HEK293 (cell line): ENCODE data around the gene LRP5.

ENCODE experiments used
- CTCF ChIA-PET: fragments of 350-600 bp; formaldehyde crosslinking; extraction: SDS; loops from one replicate; lab custom pipeline; 2021; ENCODE audit warnings: antibody characterized with exemption; lab: Yijun Ruan, JAX
- POLR2A ChIA-PET: fragments of 300-600 bp; formaldehyde crosslinking; extraction: SDS; loops from one replicate; lab custom pipeline; 2020; ENCODE audit warnings: antibody characterized with exemption, inconsistent platforms; lab: Yijun Ruan, JAX
- H3K27ac ChIP-seq: fragments of 200-500 bp; sonication (Bioruptor generic); 2 replicates; pipeline ENCODE4 v1.5.1; 2014; ENCODE audit warnings: low read depth, low read length, control low read depth, inconsistent platforms; ENCODE audit errors: extremely low read depth
- H3K36me3 ChIP-seq, 2 experiments: fragments of 200-500 bp in 1 of 2; sonication (Bioruptor generic) in 1 of 2; 1 replicate in 1 of 2; 2 replicates in 1 of 2; pipeline ENCODE4 v1.5.1; 2014 to 2017; ENCODE audit warnings: inconsistent platforms in 2 of 2, low read length in 2 of 2; ENCODE audit not compliant: control insufficient read depth in 2 of 2, insufficient read depth in 1 of 2
- H3K4me1 ChIP-seq: fragments of 200-500 bp; sonication (Bioruptor generic); 2 replicates; pipeline ENCODE4 v1.5.1; 2014; ENCODE audit warnings: mild to moderate bottlenecking, low read length, inconsistent platforms; ENCODE audit not compliant: control insufficient read depth, insufficient read depth
- H3K4me3 ChIP-seq: 2 replicates; pipeline ENCODE4 v1.5.1; 2011; ENCODE audit warnings: low read depth, mild to moderate bottlenecking, control low read depth, low read length, moderate library complexity
- H3K9me3 ChIP-seq: fragments of 200-500 bp; sonication (Bioruptor generic); 2 replicates; pipeline ENCODE4 v1.5.1; 2014; ENCODE audit warnings: low read depth, low read length, inconsistent platforms; ENCODE audit not compliant: control insufficient read depth, insufficient read depth
- KLF1 ChIP-seq: fragments of 450-650 bp; formaldehyde crosslinking; IDR thresholded peaks from 2 replicates; pipeline ENCODE4 v1.5.1; 2016; ENCODE audit warnings: missing biosample characterization, missing genetic modification characterization
- ZBTB10 ChIP-seq: fragments of 450-650 bp; formaldehyde crosslinking; IDR thresholded peaks from 2 replicates; pipeline ENCODE4 v1.5.1; 2016; ENCODE audit warnings: missing biosample characterization, missing genetic modification characterization
- ZBTB11 ChIP-seq: fragments of 450-650 bp; formaldehyde crosslinking; conservative IDR thresholded peaks from 2 replicates; pipeline ENCODE4 v1.5.1; 2016; ENCODE audit warnings: low read depth, missing biosample characterization, missing genetic modification characterization
- ZNF324 ChIP-seq: fragments of 450-650 bp; formaldehyde crosslinking; IDR thresholded peaks from 2 replicates; pipeline ENCODE4 v1.5.1; 2016; ENCODE audit warnings: missing biosample characterization, missing genetic modification characterization
- ZNF501 ChIP-seq: fragments of 450-650 bp; formaldehyde crosslinking; IDR thresholded peaks from 2 replicates; pipeline ENCODE4 v1.5.1; 2016; ENCODE audit warnings: missing biosample characterization, missing genetic modification characterization
- ZNF530 ChIP-seq: fragments of 450-650 bp; formaldehyde crosslinking; IDR thresholded peaks from 2 replicates; pipeline ENCODE4 v1.5.1; 2016; ENCODE audit warnings: low read depth, missing biosample characterization, missing genetic modification characterization
- ZNF555 ChIP-seq: fragments of 450-650 bp; formaldehyde crosslinking; conservative IDR thresholded peaks from 2 replicates; pipeline ENCODE4 v1.5.1; 2017; ENCODE audit warnings: missing biosample characterization, mild to moderate bottlenecking, missing genetic modification characterization, inconsistent platforms
- ZNF621 ChIP-seq: fragments of 450-650 bp; formaldehyde crosslinking; IDR thresholded peaks from 2 replicates; pipeline ENCODE4 v1.5.1; 2017; ENCODE audit warnings: missing biosample characterization, missing genetic modification characterization
- ZNF623 ChIP-seq: fragments of 450-650 bp; formaldehyde crosslinking; IDR thresholded peaks from 2 replicates; pipeline ENCODE4 v1.5.1; 2016; ENCODE audit warnings: missing biosample characterization, missing genetic modification characterization
- ZSCAN23 ChIP-seq: fragments of 450-650 bp; formaldehyde crosslinking; IDR thresholded peaks from 2 replicates; pipeline ENCODE4 v1.5.1; 2016; ENCODE audit warnings: missing biosample characterization, missing genetic modification characterization
- TF ChIP-seq, protein P1 (sequence below): fragments of 450-650 bp; formaldehyde crosslinking; optimal IDR thresholded peaks from 2 replicates; pipeline ENCODE3; 2016; ENCODE audit warnings: missing biosample characterization, mild to moderate bottlenecking, missing genetic modification characterization
- TF ChIP-seq, protein P2 (sequence below): fragments of 450-650 bp; formaldehyde crosslinking; conservative IDR thresholded peaks from 2 replicates; pipeline ENCODE4 v1.5.1; 2016; ENCODE audit warnings: low read depth, missing biosample characterization, missing genetic modification characterization
- TF ChIP-seq, protein P3 (sequence below): fragments of 450-650 bp; formaldehyde crosslinking; IDR thresholded peaks from 2 replicates; pipeline ENCODE4 v1.5.1; 2016; ENCODE audit warnings: missing biosample characterization, missing genetic modification characterization

Gene LRP5

DNA sequence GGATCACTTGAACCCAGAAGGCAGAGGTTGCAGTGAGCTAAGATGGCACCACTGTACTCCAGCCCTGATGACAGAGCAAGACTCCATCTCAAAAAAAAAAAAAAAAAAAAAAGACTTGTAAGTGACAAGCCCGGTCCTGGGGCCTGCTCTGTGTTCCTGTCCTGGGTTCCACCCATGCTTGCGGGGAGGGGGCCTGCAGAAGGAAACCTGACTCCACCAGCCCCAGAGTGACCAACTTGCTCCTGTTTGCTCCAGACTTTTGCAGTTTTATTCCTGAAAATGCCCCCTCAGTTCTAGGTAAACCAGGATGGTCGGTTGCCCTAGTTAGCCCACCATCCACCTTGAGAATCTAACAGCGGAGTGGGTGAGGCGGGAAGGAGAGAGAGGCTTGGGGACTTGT is 10.1 kb upstream of the LRP5 start (continued):
- TF ChIP-seq ZNF501 (tag by site-specific recombination) (no peak), ZSCAN23 (tag by site-specific recombination) (no peak), ZNF555 (no peak), KLF1 (tag by site-specific recombination) (no peak)
- TF ChIP-seq, protein P1, sequence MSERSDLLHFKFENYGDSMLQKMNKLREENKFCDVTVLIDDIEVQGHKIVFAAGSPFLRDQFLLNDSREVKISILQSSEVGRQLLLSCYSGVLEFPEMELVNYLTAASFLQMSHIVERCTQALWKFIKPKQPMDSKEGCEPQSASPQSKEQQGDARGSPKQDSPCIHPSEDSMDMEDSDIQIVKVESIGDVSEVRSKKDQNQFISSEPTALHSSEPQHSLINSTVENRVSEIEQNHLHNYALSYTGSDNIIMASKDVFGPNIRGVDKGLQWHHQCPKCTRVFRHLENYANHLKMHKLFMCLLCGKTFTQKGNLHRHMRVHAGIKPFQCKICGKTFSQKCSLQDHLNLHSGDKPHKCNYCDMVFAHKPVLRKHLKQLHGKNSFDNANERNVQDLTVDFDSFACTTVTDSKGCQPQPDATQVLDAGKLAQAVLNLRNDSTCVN (tag by site-specific recombination) = no peak

DNA sequence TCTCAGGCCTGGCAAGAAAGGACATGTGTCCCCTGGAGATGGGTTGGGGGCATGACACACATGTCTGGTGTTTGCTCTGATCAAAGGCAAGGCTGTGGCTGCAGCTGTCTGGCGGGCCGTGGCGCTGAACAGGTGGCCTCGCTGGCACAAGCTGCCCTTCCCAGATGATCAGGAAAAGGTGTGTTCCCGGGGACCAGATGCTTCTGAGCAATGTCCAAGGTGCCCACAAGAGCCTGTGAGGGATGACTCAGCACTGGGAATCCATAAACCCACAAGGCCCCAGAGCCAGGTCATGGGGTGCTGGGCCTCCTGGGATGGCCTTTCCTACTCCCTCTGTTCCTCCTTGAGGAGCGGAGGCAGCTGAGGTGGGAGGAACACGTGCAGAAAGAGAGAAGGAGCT is 9.7 kb upstream of the LRP5 start:
- no peak for TF ChIP-seq ZNF324 (tag by site-specific recombination)
- no peak for TF ChIP-seq ZNF621 (tag by site-specific recombination)
- no peak for TF ChIP-seq ZBTB11
- no peak for TF ChIP-seq ZBTB10 (tag by site-specific recombination)
- TF ChIP-seq, all 188 proteins: peak for 0
- POLR2A ChIA-PET = no interaction called here
- H3K36me3 ChIP-seq = no peaks in the 10 kb centered on the region
- H3K9me3 ChIP-seq = no peaks in the 10 kb centered on the region
- H3K27ac ChIP-seq = no peak overlapping the region
- H3K4me3 ChIP-seq = no peak overlapping the region
- CTCF ChIA-PET = interaction anchor here (0.5 to 1.5 kb wide), 4 partner anchors 9 to 347 kb away, joined by 3 to 7 read pairs (median 6); no protein-coding TSS in a partner anchor
- H3K4me1 ChIP-seq = no peaks in the 10 kb centered on the region

DNA sequence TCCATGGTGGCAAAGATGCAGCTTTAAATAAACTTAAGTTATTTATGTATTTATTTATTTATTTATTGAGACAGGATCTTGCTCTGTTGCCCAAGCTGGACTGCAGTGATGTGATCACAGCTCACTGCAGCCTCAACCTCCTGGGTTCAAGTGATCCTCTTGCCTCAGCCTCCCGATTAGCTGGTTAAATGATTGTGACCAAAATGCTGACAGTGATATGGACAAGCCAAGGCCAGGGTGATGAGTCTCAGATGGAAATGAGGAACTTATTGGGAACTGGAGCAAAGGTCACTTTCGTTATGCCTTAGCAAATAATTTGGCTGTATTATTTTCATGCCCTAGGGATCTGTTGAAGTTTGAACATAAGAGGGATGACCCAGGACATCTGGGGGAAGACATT is 9.3 kb upstream of the LRP5 start:
- Histone ChIP-seq H3K4me1 (no peaks in the 10 kb centered on the region), H3K9me3 (no peaks in the 10 kb centered on the region), H3K27ac (no peak overlapping the region), H3K36me3 (no peaks in the 10 kb centered on the region), H3K4me3 (no peak overlapping the region)
- CTCF ChIA-PET = interaction anchor here (0.5 to 1.5 kb wide), 3 partner anchors 46 to 348 kb away, joined by 3 to 7 read pairs (median 5); no protein-coding TSS in a partner anchor
- POLR2A ChIA-PET = no interaction called here
- TF ChIP-seq, protein P2, sequence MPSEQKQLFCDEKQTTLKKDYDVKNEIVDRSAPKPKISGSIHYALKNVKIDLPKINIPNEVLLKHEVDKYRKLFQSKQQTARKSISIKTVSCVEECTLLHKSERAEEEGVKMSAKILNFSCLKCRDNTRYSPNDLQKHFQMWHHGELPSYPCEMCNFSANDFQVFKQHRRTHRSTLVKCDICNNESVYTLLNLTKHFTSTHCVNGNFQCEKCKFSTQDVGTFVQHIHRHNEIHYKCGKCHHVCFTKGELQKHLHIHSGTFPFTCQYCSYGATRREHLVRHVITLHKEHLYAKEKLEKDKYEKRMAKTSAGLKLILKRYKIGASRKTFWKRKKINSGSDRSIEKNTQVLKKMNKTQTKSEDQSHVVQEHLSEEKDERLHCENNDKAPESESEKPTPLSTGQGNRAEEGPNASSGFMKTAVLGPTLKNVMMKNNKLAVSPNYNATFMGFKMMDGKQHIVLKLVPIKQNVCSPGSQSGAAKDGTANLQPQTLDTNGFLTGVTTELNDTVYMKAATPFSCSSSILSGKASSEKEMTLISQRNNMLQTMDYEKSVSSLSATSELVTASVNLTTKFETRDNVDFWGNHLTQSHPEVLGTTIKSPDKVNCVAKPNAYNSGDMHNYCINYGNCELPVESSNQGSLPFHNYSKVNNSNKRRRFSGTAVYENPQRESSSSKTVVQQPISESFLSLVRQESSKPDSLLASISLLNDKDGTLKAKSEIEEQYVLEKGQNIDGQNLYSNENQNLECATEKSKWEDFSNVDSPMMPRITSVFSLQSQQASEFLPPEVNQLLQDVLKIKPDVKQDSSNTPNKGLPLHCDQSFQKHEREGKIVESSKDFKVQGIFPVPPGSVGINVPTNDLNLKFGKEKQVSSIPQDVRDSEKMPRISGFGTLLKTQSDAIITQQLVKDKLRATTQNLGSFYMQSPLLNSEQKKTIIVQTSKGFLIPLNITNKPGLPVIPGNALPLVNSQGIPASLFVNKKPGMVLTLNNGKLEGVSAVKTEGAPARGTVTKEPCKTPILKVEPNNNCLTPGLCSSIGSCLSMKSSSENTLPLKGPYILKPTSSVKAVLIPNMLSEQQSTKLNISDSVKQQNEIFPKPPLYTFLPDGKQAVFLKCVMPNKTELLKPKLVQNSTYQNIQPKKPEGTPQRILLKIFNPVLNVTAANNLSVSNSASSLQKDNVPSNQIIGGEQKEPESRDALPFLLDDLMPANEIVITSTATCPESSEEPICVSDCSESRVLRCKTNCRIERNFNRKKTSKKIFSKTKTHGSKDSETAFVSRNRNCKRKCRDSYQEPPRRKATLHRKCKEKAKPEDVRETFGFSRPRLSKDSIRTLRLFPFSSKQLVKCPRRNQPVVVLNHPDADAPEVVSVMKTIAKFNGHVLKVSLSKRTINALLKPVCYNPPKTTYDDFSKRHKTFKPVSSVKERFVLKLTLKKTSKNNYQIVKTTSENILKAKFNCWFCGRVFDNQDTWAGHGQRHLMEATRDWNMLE (tag by site-specific recombination) = no peak
- TF ChIP-seq, protein P3, sequence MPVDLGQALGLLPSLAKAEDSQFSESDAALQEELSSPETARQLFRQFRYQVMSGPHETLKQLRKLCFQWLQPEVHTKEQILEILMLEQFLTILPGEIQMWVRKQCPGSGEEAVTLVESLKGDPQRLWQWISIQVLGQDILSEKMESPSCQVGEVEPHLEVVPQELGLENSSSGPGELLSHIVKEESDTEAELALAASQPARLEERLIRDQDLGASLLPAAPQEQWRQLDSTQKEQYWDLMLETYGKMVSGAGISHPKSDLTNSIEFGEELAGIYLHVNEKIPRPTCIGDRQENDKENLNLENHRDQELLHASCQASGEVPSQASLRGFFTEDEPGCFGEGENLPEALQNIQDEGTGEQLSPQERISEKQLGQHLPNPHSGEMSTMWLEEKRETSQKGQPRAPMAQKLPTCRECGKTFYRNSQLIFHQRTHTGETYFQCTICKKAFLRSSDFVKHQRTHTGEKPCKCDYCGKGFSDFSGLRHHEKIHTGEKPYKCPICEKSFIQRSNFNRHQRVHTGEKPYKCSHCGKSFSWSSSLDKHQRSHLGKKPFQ (tag by site-specific recombination) = no peak
- TF ChIP-seq ZNF530 (tag by site-specific recombination) = no peak
- no peak for TF ChIP-seq ZNF623
